ENCODE data around the gene PIEZO2. TPM values are rescaled to one million over a fixed set of nuclear protein-coding genes. Genes with fewer than 3 reads are reported as not detected.

PIEZO2 gene
- total and polyA plus RNA-seq, 11 donors: 0.04 to 4.9 (median 0.20) TPM; not detected in 2

DNA sequence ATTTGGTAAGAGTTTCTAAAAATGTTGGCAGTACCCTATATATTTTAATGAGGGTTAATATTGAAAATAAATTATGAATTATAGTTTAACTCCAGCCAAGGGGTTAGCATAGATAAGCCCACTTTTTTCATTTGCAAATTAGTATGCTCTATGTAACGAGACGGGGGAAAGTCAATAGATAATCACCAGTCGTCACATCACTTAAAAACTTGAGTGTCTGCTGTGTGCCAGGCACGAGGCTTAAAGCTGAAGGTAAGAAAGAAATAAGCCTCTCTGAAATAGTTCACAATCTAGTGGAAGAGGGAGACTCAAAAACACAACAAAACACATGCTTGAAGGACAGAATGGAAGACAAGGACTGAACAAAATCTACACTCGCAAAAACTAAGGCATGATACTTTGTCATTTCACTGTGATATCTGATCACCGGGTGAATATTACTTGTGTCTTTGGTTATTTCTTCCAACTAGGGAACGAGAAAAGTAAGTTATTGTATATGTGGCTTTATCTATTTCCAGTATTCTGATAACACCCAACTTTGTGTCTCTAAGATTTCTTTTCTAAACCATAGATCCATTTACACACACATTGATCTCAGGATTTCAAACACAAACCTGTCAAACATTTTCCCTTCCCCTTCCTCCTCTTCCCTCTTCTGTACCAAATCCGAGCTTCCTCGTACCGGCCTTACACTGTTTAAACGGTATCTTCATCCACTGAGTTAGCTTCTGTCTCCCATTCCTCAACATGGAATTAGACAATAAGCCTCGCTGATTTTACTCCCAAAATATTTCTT, 199.1 kb downstream of the PIEZO2 start:
- no peak for TF ChIP-seq POLR2A (IDR thresholded peaks at IDR 0.05)
- TF ChIP-seq, protein P1, sequence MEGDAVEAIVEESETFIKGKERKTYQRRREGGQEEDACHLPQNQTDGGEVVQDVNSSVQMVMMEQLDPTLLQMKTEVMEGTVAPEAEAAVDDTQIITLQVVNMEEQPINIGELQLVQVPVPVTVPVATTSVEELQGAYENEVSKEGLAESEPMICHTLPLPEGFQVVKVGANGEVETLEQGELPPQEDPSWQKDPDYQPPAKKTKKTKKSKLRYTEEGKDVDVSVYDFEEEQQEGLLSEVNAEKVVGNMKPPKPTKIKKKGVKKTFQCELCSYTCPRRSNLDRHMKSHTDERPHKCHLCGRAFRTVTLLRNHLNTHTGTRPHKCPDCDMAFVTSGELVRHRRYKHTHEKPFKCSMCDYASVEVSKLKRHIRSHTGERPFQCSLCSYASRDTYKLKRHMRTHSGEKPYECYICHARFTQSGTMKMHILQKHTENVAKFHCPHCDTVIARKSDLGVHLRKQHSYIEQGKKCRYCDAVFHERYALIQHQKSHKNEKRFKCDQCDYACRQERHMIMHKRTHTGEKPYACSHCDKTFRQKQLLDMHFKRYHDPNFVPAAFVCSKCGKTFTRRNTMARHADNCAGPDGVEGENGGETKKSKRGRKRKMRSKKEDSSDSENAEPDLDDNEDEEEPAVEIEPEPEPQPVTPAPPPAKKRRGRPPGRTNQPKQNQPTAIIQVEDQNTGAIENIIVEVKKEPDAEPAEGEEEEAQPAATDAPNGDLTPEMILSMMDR (IDR thresholded peaks at IDR 0.05): no peak
- H3K27ac ChIP-seq: no peak overlapping the region
- no peak for DNase-seq
- no peaks in the 10 kb centered on the region for H3K4me1 ChIP-seq
- intact Hi-C loops (cut with DNase I): no loop called here
- H3K27me3 ChIP-seq: no peaks in the 10 kb centered on the region
- WGBS, 4 donors: 81 to 83% (median 83%) methylated on average over 12 of the region's 12 CpGs
- peaks cover 0 to 23% (median 14%) of the 10 kb centered on the region in 12 donors for H3K9me3 ChIP-seq
- ATAC-seq: no peak
- H3K4me3 ChIP-seq: no peak overlapping the region
- H3K36me3 ChIP-seq: no peaks in the 10 kb centered on the region

DNA sequence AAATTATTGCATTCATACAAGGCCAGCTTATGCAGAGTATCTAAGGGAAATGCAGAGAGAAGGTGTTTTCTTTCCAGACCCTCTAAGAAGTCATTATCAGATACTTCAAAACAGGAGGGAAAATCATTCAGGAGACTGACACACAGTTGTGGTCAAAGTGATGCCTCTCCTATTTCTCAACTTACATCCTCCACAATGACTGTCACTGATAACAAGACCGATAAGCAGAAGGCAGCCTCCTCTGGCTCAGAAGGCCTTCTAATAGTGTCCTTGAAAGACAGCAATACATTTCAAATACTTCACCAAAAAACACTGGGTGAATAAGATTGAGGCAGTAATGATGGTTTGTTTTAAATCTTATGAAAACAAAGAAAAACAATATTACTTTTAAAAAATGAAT, 199.7 kb downstream of the PIEZO2 start:
- Histone ChIP-seq H3K27ac (no peak overlapping the region), H3K4me1 (no peaks in the 10 kb centered on the region), H3K4me3 (no peak overlapping the region), H3K36me3 (no peaks in the 10 kb centered on the region), H3K27me3 (no peaks in the 10 kb centered on the region), H3K9me3 (peaks cover 0 to 28% (median 19%) of the 10 kb centered on the region in 12 donors)
- 45 to 55% (median 54%) methylated on average over 1 of the region's 1 CpG for WGBS, 4 donors
- no peak for DNase-seq
- no peak for ATAC-seq
- intact Hi-C loops (cut with DNase I): no loop called here
- TF ChIP-seq, protein P1 (IDR thresholded peaks at IDR 0.05): no peak
- no peak for TF ChIP-seq POLR2A (IDR thresholded peaks at IDR 0.05)

DNA sequence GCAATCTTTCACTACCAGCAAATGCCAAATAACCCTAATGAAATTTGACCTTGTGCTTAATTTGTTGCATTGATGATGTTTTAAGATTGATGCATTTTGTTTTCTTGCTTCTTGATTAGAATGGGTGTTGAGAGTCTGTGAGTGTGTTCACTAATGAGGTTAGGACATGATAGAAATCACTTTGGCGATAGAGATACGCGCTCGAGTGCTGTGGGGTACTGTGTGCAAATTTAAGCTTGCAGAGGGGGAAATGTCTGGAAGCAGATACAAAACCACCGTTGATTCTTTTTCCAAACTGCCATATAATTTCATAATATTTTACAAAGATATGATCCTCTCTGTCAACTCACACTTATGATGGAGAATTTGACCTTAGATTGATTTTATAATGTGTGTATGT, 200.9 kb downstream of the PIEZO2 start:
- DNase-seq (no peak), ATAC-seq (no peak)
- no peak overlapping the region for H3K27ac ChIP-seq
- H3K4me3 ChIP-seq: no peak overlapping the region
- intact Hi-C loops (cut with DNase I): no loop called here
- H3K27me3 ChIP-seq: no peaks in the 10 kb centered on the region
- H3K36me3 ChIP-seq: no peaks in the 10 kb centered on the region
- 95 to 96% (median 96%) methylated on average over 5 of the region's 5 CpGs for WGBS, 4 donors
- peaks cover 0 to 37% (median 20%) of the 10 kb centered on the region in 12 donors for H3K9me3 ChIP-seq
- H3K4me1 ChIP-seq: no peaks in the 10 kb centered on the region
- no peak for TF ChIP-seq POLR2A (IDR thresholded peaks at IDR 0.05)
- TF ChIP-seq, protein P1 (IDR thresholded peaks at IDR 0.05): no peak

DNA sequence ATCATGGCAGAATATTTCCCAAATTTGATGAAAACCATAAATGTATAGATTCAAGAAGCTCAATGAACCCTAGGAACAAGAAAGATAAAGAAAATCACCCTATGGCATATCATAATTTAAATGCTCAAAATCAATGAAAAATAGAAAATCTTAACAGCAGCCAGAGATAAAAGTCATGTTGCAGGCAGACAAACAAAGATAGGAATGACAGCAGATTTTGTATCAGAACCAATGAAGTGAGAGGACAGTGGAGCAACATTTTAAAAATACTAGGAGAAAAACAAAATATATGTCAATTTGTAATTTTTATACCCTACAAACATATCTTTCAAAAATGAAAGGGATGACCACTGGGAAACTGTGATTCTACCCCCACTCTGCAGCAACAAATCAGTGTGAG, 203.3 kb downstream of the PIEZO2 start:
- H3K36me3 ChIP-seq: no peaks in the 10 kb centered on the region
- no peaks in the 10 kb centered on the region for H3K27me3 ChIP-seq
- no peak for TF ChIP-seq POLR2A (IDR thresholded peaks at IDR 0.05)
- TF ChIP-seq, protein P1 (IDR thresholded peaks at IDR 0.05): no peak
- intact Hi-C loops (cut with DNase I): no loop called here
- H3K4me3 ChIP-seq: no peak overlapping the region
- peaks cover 0 to 37% (median 20%) of the 10 kb centered on the region in 12 donors for H3K9me3 ChIP-seq
- H3K4me1 ChIP-seq: no peaks in the 10 kb centered on the region
- no peak for DNase-seq
- H3K27ac ChIP-seq: no peak overlapping the region
- no peak for ATAC-seq

Measured in heart left ventricle (tissue), 16 donors.